ENCODE data around the gene TRIM13.

DNA sequence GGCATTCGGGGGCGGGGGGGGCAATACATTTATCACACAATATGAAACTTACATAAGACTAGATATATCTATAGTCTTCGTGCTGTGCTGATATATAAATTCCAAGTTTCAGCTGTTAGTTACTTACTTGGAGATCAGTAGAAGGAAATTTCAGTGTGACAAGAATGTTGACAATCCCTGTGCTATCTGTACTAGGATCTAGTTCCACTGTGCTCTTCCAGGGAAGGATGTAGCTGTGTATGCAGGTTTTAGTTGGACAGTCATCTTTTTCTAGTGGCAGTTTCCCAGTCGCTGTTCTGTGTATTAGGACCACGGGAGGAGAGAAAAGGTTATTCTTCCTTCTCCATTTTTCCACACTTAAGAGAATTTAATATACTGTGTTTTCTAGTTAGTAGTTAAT lies 3.2 kb upstream of the TRIM13 start:
- TF ChIP-seq, protein P1, sequence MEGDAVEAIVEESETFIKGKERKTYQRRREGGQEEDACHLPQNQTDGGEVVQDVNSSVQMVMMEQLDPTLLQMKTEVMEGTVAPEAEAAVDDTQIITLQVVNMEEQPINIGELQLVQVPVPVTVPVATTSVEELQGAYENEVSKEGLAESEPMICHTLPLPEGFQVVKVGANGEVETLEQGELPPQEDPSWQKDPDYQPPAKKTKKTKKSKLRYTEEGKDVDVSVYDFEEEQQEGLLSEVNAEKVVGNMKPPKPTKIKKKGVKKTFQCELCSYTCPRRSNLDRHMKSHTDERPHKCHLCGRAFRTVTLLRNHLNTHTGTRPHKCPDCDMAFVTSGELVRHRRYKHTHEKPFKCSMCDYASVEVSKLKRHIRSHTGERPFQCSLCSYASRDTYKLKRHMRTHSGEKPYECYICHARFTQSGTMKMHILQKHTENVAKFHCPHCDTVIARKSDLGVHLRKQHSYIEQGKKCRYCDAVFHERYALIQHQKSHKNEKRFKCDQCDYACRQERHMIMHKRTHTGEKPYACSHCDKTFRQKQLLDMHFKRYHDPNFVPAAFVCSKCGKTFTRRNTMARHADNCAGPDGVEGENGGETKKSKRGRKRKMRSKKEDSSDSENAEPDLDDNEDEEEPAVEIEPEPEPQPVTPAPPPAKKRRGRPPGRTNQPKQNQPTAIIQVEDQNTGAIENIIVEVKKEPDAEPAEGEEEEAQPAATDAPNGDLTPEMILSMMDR (conservative IDR thresholded peaks at IDR 0.05): no peak
- no peak for TF ChIP-seq ZFX (IDR thresholded peaks at IDR 0.05)

Data from C4-2B (cell line).